ENCODE results near the gene ACTL9. TPM values are rescaled to one million over a fixed set of nuclear protein-coding genes. Genes with fewer than 3 reads are reported as not detected.

The ACTL9 gene
- polyA plus RNA-seq, 1 donor = not detected

GRCh38 chr19:8666814-8667405 lies 31.7 kb downstream of the ACTL9 start:
- H3K4me3 ChIP-seq (ENCODE audit: low read length) = no peak overlapping the region
- H3K27ac ChIP-seq (ENCODE audit: low read length) = no peak overlapping the region
- H3K4me1 ChIP-seq (ENCODE audit: control insufficient read depth, insufficient read depth, low read length) = no peaks in the 10 kb centered on the region
- no CpG with 5 or more reads among the region's 9 CpGs for WGBS (ENCODE audit: insufficient coverage, low lambda C conversion rate)
- no peaks in the 10 kb centered on the region for H3K36me3 ChIP-seq (ENCODE audit: control insufficient read depth, insufficient read depth, low read length)
- no peaks in the 10 kb centered on the region for H3K27me3 ChIP-seq (ENCODE audit: control insufficient read depth, insufficient read depth, low read length)
- no peak for DNase-seq
- H3K9me3 ChIP-seq (ENCODE audit: control insufficient read depth, low read depth, low read length) = no peaks in the 10 kb centered on the region

GRCh38 chr19:8665468-8666213 lies 33.0 kb downstream of the ACTL9 start:
- Histone ChIP-seq H3K4me3 (ENCODE audit: low read length) (no peak overlapping the region), H3K4me1 (ENCODE audit: control insufficient read depth, insufficient read depth, low read length) (no peaks in the 10 kb centered on the region), H3K27me3 (ENCODE audit: control insufficient read depth, insufficient read depth, low read length) (no peaks in the 10 kb centered on the region), H3K36me3 (ENCODE audit: control insufficient read depth, insufficient read depth, low read length) (no peaks in the 10 kb centered on the region), H3K27ac (ENCODE audit: low read length) (no peak overlapping the region), H3K9me3 (ENCODE audit: control insufficient read depth, low read depth, low read length) (no peaks in the 10 kb centered on the region)
- 87% methylated on average over 3 of the region's 3 CpGs for WGBS (ENCODE audit: insufficient coverage, low lambda C conversion rate)
- no peak for DNase-seq

DNA sequence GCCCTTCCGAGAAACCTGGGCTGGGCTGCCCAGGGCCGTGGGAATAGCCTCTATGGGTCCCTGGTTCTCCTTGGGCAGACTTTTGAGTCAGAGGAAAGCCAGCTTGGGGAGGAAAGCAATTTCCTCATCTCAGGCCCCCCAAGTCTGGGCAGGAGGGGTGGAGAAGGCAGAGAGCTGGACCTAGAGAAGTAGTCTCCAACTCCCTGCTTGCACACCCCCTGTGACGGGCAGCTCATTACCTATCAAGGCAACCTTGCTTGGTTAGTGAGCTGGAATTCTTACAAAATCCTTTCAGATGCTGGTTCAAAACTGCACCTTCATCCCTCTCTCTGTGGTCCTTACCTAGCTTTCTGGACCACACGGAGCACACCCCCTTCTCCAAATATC lies 33.9 kb downstream of the ACTL9 start:
- no CpG with 5 or more reads among the region's 4 CpGs for WGBS (ENCODE audit: insufficient coverage, low lambda C conversion rate)
- H3K36me3 ChIP-seq (ENCODE audit: control insufficient read depth, insufficient read depth, low read length) = no peaks in the 10 kb centered on the region
- no peak overlapping the region for H3K27ac ChIP-seq (ENCODE audit: low read length)
- no peaks in the 10 kb centered on the region for H3K27me3 ChIP-seq (ENCODE audit: control insufficient read depth, insufficient read depth, low read length)
- DNase-seq = no peak
- H3K9me3 ChIP-seq (ENCODE audit: control insufficient read depth, low read depth, low read length) = no peaks in the 10 kb centered on the region
- H3K4me3 ChIP-seq (ENCODE audit: low read length) = no peak overlapping the region
- no peaks in the 10 kb centered on the region for H3K4me1 ChIP-seq (ENCODE audit: control insufficient read depth, insufficient read depth, low read length)

DNA sequence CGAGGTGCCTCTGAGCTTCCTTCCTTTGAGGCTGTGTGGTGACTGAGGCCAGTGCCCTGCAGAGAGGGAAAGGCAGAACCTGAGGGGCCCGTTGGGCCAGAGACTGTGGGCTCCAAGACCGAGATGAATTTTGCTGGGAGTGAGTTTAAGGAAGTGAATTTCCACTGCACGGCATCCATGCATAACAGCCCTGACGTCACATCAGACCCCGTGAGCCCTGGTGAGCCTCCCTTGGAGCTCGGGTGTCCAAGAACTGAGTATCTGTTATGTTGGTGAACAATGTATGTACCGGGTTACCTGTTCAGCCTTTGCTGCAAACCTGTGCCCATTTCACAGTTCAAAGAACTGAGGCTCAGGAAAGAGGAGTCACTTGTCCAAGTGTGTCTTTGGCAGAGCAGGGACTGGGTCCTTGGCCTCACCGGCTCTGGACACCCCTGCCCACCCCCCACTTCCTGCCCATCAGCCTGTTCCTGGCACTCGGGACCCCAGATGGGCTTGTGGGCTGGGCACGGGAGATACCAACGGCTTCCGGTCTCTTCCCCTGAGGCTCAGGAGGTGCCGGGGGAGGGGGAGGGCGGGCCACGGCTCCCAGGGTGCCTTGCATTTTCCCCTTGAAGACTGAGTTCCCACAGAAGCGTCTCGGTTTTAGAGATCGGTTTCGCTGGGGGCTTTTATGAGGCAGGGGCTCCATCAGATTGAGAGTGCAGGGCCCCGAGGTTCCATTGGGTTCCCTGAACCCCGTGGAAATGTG lies 34.5 kb downstream of the ACTL9 start:
- H3K4me3 ChIP-seq (ENCODE audit: low read length) = no peak overlapping the region
- H3K27ac ChIP-seq (ENCODE audit: low read length) = no peak overlapping the region

GRCh38 chr19:8662263-8662662 lies 36.3 kb downstream of the ACTL9 start:
- 100% methylated on average over 1 of the region's 4 CpGs for WGBS (ENCODE audit: insufficient coverage, low lambda C conversion rate)
- H3K27me3 ChIP-seq (ENCODE audit: control insufficient read depth, insufficient read depth, low read length) = no peaks in the 10 kb centered on the region

More for the DNA sequence above, 34.5 kb downstream of the ACTL9 start:
- no CpG with 5 or more reads among the region's 22 CpGs for WGBS (ENCODE audit: insufficient coverage, low lambda C conversion rate)
- Histone ChIP-seq H3K27me3 (ENCODE audit: control insufficient read depth, insufficient read depth, low read length) (no peaks in the 10 kb centered on the region), H3K36me3 (ENCODE audit: control insufficient read depth, insufficient read depth, low read length) (no peaks in the 10 kb centered on the region), H3K4me1 (ENCODE audit: control insufficient read depth, insufficient read depth, low read length) (no peaks in the 10 kb centered on the region), H3K9me3 (ENCODE audit: control insufficient read depth, low read depth, low read length) (no peaks in the 10 kb centered on the region)
- DNase-seq = no peak

DNA sequence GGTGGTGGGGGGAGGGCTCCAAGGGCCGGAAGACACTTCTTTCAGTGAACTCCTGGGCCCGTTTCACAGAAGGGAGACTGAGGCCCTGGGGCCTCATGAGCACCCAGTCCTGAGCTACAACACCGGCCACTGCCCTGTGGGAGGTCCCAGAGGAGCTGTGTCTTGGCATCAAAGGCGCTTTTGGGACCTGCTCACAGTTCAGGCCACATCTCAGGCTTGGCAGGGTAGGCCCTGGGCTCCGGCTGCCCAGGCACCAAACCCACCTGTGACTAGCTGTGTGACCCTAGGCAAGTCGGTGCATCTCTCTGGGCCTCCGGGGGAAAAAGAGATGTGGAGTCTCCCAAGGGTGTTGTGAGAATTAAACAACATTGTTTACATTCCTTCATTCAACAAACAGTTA lies 38.7 kb downstream of the ACTL9 start:
- H3K9me3 ChIP-seq (ENCODE audit: control insufficient read depth, low read depth, low read length) = no peaks in the 10 kb centered on the region
- WGBS (ENCODE audit: insufficient coverage, low lambda C conversion rate) = no CpG with 5 or more reads among the region's 7 CpGs
- no peak overlapping the region for H3K4me3 ChIP-seq (ENCODE audit: low read length)
- no peaks in the 10 kb centered on the region for H3K36me3 ChIP-seq (ENCODE audit: control insufficient read depth, insufficient read depth, low read length)
- no peaks in the 10 kb centered on the region for H3K27me3 ChIP-seq (ENCODE audit: control insufficient read depth, insufficient read depth, low read length)
- no peak overlapping the region for H3K27ac ChIP-seq (ENCODE audit: low read length)
- H3K4me1 ChIP-seq (ENCODE audit: control insufficient read depth, insufficient read depth, low read length) = no peaks in the 10 kb centered on the region
- no peak for DNase-seq

More at GRCh38 chr19:8662263-8662662, 36.3 kb downstream of the ACTL9 start:
- Histone ChIP-seq H3K9me3 (ENCODE audit: control insufficient read depth, low read depth, low read length) (no peaks in the 10 kb centered on the region), H3K36me3 (ENCODE audit: control insufficient read depth, insufficient read depth, low read length) (no peaks in the 10 kb centered on the region), H3K4me3 (ENCODE audit: low read length) (no peak overlapping the region), H3K27ac (ENCODE audit: low read length) (no peak overlapping the region), H3K4me1 (ENCODE audit: control insufficient read depth, insufficient read depth, low read length) (no peaks in the 10 kb centered on the region)
- no peak for DNase-seq

DNA sequence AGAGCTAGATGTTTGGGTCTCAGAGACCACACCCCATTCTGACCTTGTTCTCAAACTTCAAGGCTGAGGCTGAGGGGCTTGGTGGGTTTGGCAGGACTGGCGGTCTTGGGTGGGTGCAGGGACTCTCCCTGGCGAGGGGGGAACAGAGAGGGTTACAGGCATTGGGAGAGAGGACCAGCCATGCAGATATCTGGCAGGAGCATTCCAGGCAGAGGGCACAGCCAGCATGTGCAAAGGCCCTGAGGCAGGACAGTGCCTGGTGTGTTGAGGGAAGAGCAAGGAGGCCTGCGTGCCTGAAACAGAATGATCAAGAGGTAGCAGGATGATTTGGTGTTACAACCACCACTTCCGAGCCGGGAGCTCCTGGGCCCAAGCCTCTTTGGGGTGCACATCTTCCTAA lies 40.7 kb downstream of the ACTL9 start:
- WGBS (ENCODE audit: insufficient coverage, low lambda C conversion rate) = no CpG with 5 or more reads among the region's 5 CpGs
- no peak for DNase-seq
- no peaks in the 10 kb centered on the region for H3K4me1 ChIP-seq (ENCODE audit: control insufficient read depth, insufficient read depth, low read length)
- no peak overlapping the region for H3K4me3 ChIP-seq (ENCODE audit: low read length)
- H3K27me3 ChIP-seq (ENCODE audit: control insufficient read depth, insufficient read depth, low read length) = no peaks in the 10 kb centered on the region
- H3K9me3 ChIP-seq (ENCODE audit: control insufficient read depth, low read depth, low read length) = no peaks in the 10 kb centered on the region
- H3K36me3 ChIP-seq (ENCODE audit: control insufficient read depth, insufficient read depth, low read length) = no peaks in the 10 kb centered on the region
- no peak overlapping the region for H3K27ac ChIP-seq (ENCODE audit: low read length)

GRCh38 chr19:8655340-8655709 lies 43.3 kb downstream of the ACTL9 start:
- Histone ChIP-seq H3K27ac (ENCODE audit: low read length) (no peak overlapping the region), H3K36me3 (ENCODE audit: control insufficient read depth, insufficient read depth, low read length) (no peaks in the 10 kb centered on the region), H3K4me3 (ENCODE audit: low read length) (no peak overlapping the region), H3K9me3 (ENCODE audit: control insufficient read depth, low read depth, low read length) (no peaks in the 10 kb centered on the region), H3K4me1 (ENCODE audit: control insufficient read depth, insufficient read depth, low read length) (no peaks in the 10 kb centered on the region), H3K27me3 (ENCODE audit: control insufficient read depth, insufficient read depth, low read length) (no peaks in the 10 kb centered on the region)
- WGBS (ENCODE audit: insufficient coverage, low lambda C conversion rate) = 60% methylated on average over 1 of the region's 12 CpGs
- no peak for DNase-seq

GRCh38 chr19:8654591-8655339 lies 43.8 kb downstream of the ACTL9 start:
- H3K27me3 ChIP-seq (ENCODE audit: control insufficient read depth, insufficient read depth, low read length) = no peaks in the 10 kb centered on the region
- no CpG with 5 or more reads among the region's 15 CpGs for WGBS (ENCODE audit: insufficient coverage, low lambda C conversion rate)
- H3K4me3 ChIP-seq (ENCODE audit: low read length) = no peak overlapping the region
- peak; percentile 12 to 32 for DNase-seq
- no peaks in the 10 kb centered on the region for H3K4me1 ChIP-seq (ENCODE audit: control insufficient read depth, insufficient read depth, low read length)
- no peaks in the 10 kb centered on the region for H3K9me3 ChIP-seq (ENCODE audit: control insufficient read depth, low read depth, low read length)
- no peaks in the 10 kb centered on the region for H3K36me3 ChIP-seq (ENCODE audit: control insufficient read depth, insufficient read depth, low read length)
- H3K27ac ChIP-seq (ENCODE audit: low read length) = no peak overlapping the region

DNA sequence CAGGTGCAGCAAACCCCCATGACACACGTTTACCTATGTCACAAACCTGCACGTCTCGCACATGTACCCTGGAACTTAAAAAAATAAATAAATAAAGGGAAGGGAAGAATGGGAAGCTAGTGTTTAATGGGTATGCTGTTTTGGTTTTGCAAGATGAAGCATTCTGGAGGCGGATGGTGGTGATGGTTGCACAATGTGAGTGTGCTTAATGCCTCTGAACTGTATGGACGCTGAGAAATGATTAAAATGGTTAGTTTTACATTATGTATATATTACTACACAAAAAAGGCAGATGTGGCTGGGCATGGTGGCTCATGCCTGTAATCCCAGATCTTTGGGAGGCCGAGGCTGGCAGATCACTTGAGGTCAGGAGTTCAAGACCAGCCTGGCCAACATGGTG lies 50.4 kb downstream of the ACTL9 start:
- DNase-seq = no peak
- H3K27ac ChIP-seq (ENCODE audit: low read length) = no peak overlapping the region
- H3K36me3 ChIP-seq (ENCODE audit: control insufficient read depth, insufficient read depth, low read length) = no peaks in the 10 kb centered on the region
- WGBS (ENCODE audit: insufficient coverage, low lambda C conversion rate) = no CpG with 5 or more reads among the region's 6 CpGs
- no peaks in the 10 kb centered on the region for H3K4me1 ChIP-seq (ENCODE audit: control insufficient read depth, insufficient read depth, low read length)
- no peaks in the 10 kb centered on the region for H3K9me3 ChIP-seq (ENCODE audit: control insufficient read depth, low read depth, low read length)
- H3K27me3 ChIP-seq (ENCODE audit: control insufficient read depth, insufficient read depth, low read length) = no peaks in the 10 kb centered on the region
- H3K4me3 ChIP-seq (ENCODE audit: low read length) = no peak overlapping the region
